ENCODE data around the gene TIAM1.

The TIAM1 gene

GRCh38 chr21:31299291-31300147, 44.5 kb downstream of the TIAM1 start:
- Histone ChIP-seq H3K27me3 (ENCODE audit: control insufficient read depth, insufficient read depth, low read length) (no peaks in the 10 kb centered on the region), H2AFZ (no peak overlapping the region), H3K79me2 (no peaks in the 10 kb centered on the region), H3K36me3 (ENCODE audit: control insufficient read depth, insufficient read depth, low read length) (no peaks in the 10 kb centered on the region), H3K4me1 (no peaks in the 10 kb centered on the region), H3K4me3 (ENCODE audit: low read depth, low read length) (no peak overlapping the region), H3K27ac (no peak overlapping the region), H3K9ac (no peak overlapping the region), H3K4me2 (ENCODE audit: low read length) (no peak overlapping the region), H3K9me3 (ENCODE audit: control insufficient read depth, low read length) (no peaks in the 10 kb centered on the region)
- TF ChIP-seq CTCF (IDR thresholded peaks at IDR 0.05) = no peak

- H3K9ac ChIP-seq = no peak overlapping the region
- no peaks in the 10 kb centered on the region for H3K27me3 ChIP-seq (ENCODE audit: control insufficient read depth, insufficient read depth, low read length)
- no peaks in the 10 kb centered on the region for H3K79me2 ChIP-seq
- H3K4me2 ChIP-seq (ENCODE audit: low read length) = no peak overlapping the region
- no peak for TF ChIP-seq CTCF (IDR thresholded peaks at IDR 0.05)
- no peak overlapping the region for H2AFZ ChIP-seq
- no peak overlapping the region for H3K27ac ChIP-seq
- no peaks in the 10 kb centered on the region for H3K4me1 ChIP-seq
- no peaks in the 10 kb centered on the region for H3K36me3 ChIP-seq (ENCODE audit: control insufficient read depth, insufficient read depth, low read length)
- H3K9me3 ChIP-seq (ENCODE audit: control insufficient read depth, low read length) = no peaks in the 10 kb centered on the region
- no peak overlapping the region for H3K4me3 ChIP-seq (ENCODE audit: low read depth, low read length)
These were observed 45.3 kb downstream of the TIAM1 start for GRCh38 chr21:31298618-31299269.

GRCh38 chr21:31297806-31298205, 46.3 kb downstream of the TIAM1 start:
- no peak overlapping the region for H2AFZ ChIP-seq
- no peaks in the 10 kb centered on the region for H3K79me2 ChIP-seq
- no peaks in the 10 kb centered on the region for H3K27me3 ChIP-seq (ENCODE audit: control insufficient read depth, insufficient read depth, low read length)
- H3K9ac ChIP-seq = no peak overlapping the region
- H3K27ac ChIP-seq = no peak overlapping the region
- no peaks in the 10 kb centered on the region for H3K4me1 ChIP-seq
- no peak overlapping the region for H3K4me3 ChIP-seq (ENCODE audit: low read depth, low read length)
- H3K36me3 ChIP-seq (ENCODE audit: control insufficient read depth, insufficient read depth, low read length) = no peaks in the 10 kb centered on the region
- no peak overlapping the region for H3K4me2 ChIP-seq (ENCODE audit: low read length)
- no peak for TF ChIP-seq CTCF (IDR thresholded peaks at IDR 0.05)
- no peaks in the 10 kb centered on the region for H3K9me3 ChIP-seq (ENCODE audit: control insufficient read depth, low read length)

GRCh38 chr21:31295676-31296075, 48.4 kb downstream of the TIAM1 start:
- Histone ChIP-seq H3K27me3 (ENCODE audit: control insufficient read depth, insufficient read depth, low read length) (no peaks in the 10 kb centered on the region), H3K36me3 (ENCODE audit: control insufficient read depth, insufficient read depth, low read length) (no peaks in the 10 kb centered on the region), H3K4me1 (no peaks in the 10 kb centered on the region), H3K79me2 (no peaks in the 10 kb centered on the region), H3K4me3 (ENCODE audit: low read depth, low read length) (no peak overlapping the region), H3K27ac (no peak overlapping the region), H3K9ac (no peak overlapping the region), H3K4me2 (ENCODE audit: low read length) (no peak overlapping the region), H2AFZ (no peak overlapping the region), H3K9me3 (ENCODE audit: control insufficient read depth, low read length) (no peaks in the 10 kb centered on the region)
- no peak for TF ChIP-seq CTCF (IDR thresholded peaks at IDR 0.05)
